Measurements from ENCODE around the gene TENT5C. TPM values are rescaled to one million over a fixed set of nuclear protein-coding genes. Genes with fewer than 3 reads are reported as not detected.

Gene TENT5C
- total and polyA plus RNA-seq, 2 of the 8 experiments (the other 6 are each of a cell fraction or from before 2014, with no cell fraction given) = 0.38 to 0.99 TPM

GRCh38 chr1:117632269-117633067 lies 26.6 kb downstream of the TENT5C start:
- Histone ChIP-seq H3K4me2 (ENCODE audit: insufficient read depth in 1 of 2, low read depth in 2 of 2, low read length in 2 of 2) (peak overlapping the region; percentile 44 to 47), H3K9ac (replicated peaks in 1 of 4; ENCODE audit: extremely low read depth in 1 of 4, low read depth in 3 of 4, low read length in 3 of 4) (no peak overlapping the region), H2BK120ac (replicated peaks; ENCODE audit: low read depth, low read length) (no peak overlapping the region), H3K14ac (ENCODE audit: insufficient read length) (no peak overlapping the region), H2BK15ac (ENCODE audit: low read length) (no peak overlapping the region), H2BK12ac (ENCODE audit: low read depth, low read length) (no peak overlapping the region; the same call in 1 of the 2 replicates), H3K4me3 (ENCODE audit: extremely low read depth in 1 of 4, insufficient read depth in 2 of 4, low read depth in 3 of 4, low read length in 4 of 4) (peak overlapping the region in 1 of 4 experiments; percentile 4; a peak in 1 of 8 replicates), H2BK20ac (ENCODE audit: low read length) (no peak overlapping the region), H4K20me1 (replicated peaks in 1 of 2; ENCODE audit: control insufficient read depth in 1 of 2, insufficient read depth in 2 of 2, low read length in 2 of 2) (no peaks in the 10 kb centered on the region), H3K4me1 (replicated peaks in 1 of 4; ENCODE audit: control insufficient read depth in 3 of 4, insufficient read depth in 4 of 4, low read length in 3 of 4) (peaks cover 5 to 16% (median 8%) of the 10 kb centered on the region in 4 experiments; a peak in 6 of 7 replicates), H3K18ac (ENCODE audit: extremely low read depth, low read length) (no peak overlapping the region), H3K36me3 (ENCODE audit: control insufficient read depth in 2 of 4, insufficient read depth in 4 of 4, low read length in 3 of 4) (no peaks in the 10 kb centered on the region), H3K79me2 (ENCODE audit: control insufficient read depth in 1 of 2, insufficient read depth in 2 of 2, low read length in 2 of 2) (no peaks in the 10 kb centered on the region), H3K9me3 (ENCODE audit: insufficient read depth in 2 of 2, low read depth in 1 of 2, low read length in 1 of 2) (no peaks in the 10 kb centered on the region), H4K91ac (replicated peaks; ENCODE audit: insufficient read length, low read length) (no peak overlapping the region), H4K8ac (ENCODE audit: extremely low read depth, insufficient read depth, low read length) (peak overlapping the region; percentile 73; the same call in 1 of the 2 replicates), H2AK5ac (ENCODE audit: low read depth, low read length) (no peak overlapping the region), H3K23me2 (ENCODE audit: low read depth, low read length) (no peaks in the 10 kb centered on the region), H3K4ac (replicated peaks; ENCODE audit: insufficient read length, low read depth, low read length) (no peak overlapping the region), H3K27ac (ENCODE audit: low read depth, low read length) (no peak overlapping the region), H3K79me1 (ENCODE audit: low read depth, low read length) (no peaks in the 10 kb centered on the region), H3K23ac (ENCODE audit: insufficient read length) (no peak overlapping the region), H3K56ac (replicated peaks; ENCODE audit: insufficient read length, low read depth, low read length) (no peak overlapping the region), H3K27me3 (replicated peaks in 1 of 4; ENCODE audit: control insufficient read depth in 3 of 4, extremely low read depth in 1 of 4, insufficient read depth in 3 of 4, low read length in 3 of 4) (0 out of 7 replicates have a peak, but pooled peaks cover 0 to 2% (median 0%) of the 10 kb centered on the region in 4 experiments), H4K5ac (ENCODE audit: insufficient read length, low read depth, low read length) (no peak overlapping the region), H2AFZ (ENCODE audit: low read length) (peak overlapping the region; percentile 73), H2BK5ac (ENCODE audit: low read depth, low read length) (no peak overlapping the region)
- ChIA-PET CTCF (ENCODE audit: partially characterized antibody) (interaction anchor here (0.7 to 1.9 kb wide), 6 partner anchors 11 to 122 kb away, joined by 3 to 7 read pairs (median 4); no protein-coding TSS in a partner anchor), POLR2A (ENCODE audit: partially characterized antibody) (interaction anchor here (2.9 kb wide), 1 partner anchor 26 kb away, joined by 12 read pairs; the partner anchor contains the start of gene TENT5C)
- no peak for DNase-seq (ENCODE audit: low read depth in 1 of 2, low spot score in 2 of 2)
- 59% methylated on average over 6 of the region's 6 CpGs; no CpG with 5 or more reads in 1 of the 2 experiments for WGBS, 2 experiments (ENCODE audit: extremely low coverage in 1 of 2, insufficient coverage in 1 of 2, insufficient read length in 1 of 2, insufficient replicate concordance in 2 of 2, low coverage in 1 of 2, low lambda C conversion rate in 2 of 2, missing lambda C conversion rate in 1 of 2)
- no peak for FAIRE-seq
- no peak for TF ChIP-seq EGR1 (IDR thresholded peaks at IDR 0.05; ENCODE audit: borderline replicate concordance, low read depth, low read length)
- no peak for TF ChIP-seq GTF2F1 (IDR thresholded peaks at IDR 0.05; ENCODE audit: borderline replicate concordance, low read depth, low read length)
- TF ChIP-seq PHF8 (conservative IDR thresholded peaks at IDR 0.05; ENCODE audit: low read depth, low read length) = no peak
- TF ChIP-seq HDAC2 (IDR thresholded peaks at IDR 0.05; ENCODE audit: borderline replicate concordance in 1 of 2, low read depth in 2 of 2, low read length in 2 of 2) = no peak
- TF ChIP-seq SIX5 (IDR thresholded peaks at IDR 0.05; ENCODE audit: low read depth, low read length) = no peak
- TF ChIP-seq, protein P1, sequence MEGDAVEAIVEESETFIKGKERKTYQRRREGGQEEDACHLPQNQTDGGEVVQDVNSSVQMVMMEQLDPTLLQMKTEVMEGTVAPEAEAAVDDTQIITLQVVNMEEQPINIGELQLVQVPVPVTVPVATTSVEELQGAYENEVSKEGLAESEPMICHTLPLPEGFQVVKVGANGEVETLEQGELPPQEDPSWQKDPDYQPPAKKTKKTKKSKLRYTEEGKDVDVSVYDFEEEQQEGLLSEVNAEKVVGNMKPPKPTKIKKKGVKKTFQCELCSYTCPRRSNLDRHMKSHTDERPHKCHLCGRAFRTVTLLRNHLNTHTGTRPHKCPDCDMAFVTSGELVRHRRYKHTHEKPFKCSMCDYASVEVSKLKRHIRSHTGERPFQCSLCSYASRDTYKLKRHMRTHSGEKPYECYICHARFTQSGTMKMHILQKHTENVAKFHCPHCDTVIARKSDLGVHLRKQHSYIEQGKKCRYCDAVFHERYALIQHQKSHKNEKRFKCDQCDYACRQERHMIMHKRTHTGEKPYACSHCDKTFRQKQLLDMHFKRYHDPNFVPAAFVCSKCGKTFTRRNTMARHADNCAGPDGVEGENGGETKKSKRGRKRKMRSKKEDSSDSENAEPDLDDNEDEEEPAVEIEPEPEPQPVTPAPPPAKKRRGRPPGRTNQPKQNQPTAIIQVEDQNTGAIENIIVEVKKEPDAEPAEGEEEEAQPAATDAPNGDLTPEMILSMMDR (IDR thresholded peaks at IDR 0.05; ENCODE audit: control extremely low read depth in 1 of 3, insufficient read depth in 1 of 3, low read depth in 1 of 3, low read length in 3 of 3) = no peak
- no peak for TF ChIP-seq EZH2 (IDR thresholded peaks at IDR 0.05; ENCODE audit: low read depth, low read length, severe bottlenecking)
- no peak for TF ChIP-seq ZNF274 (IDR thresholded peaks at IDR 0.05; ENCODE audit: borderline replicate concordance, extremely low read depth, low read length)
- TF ChIP-seq CHD2 (IDR thresholded peaks at IDR 0.05; ENCODE audit: low read length) = no peak
